ENCODE data around the gene HOATZ.

DNA sequence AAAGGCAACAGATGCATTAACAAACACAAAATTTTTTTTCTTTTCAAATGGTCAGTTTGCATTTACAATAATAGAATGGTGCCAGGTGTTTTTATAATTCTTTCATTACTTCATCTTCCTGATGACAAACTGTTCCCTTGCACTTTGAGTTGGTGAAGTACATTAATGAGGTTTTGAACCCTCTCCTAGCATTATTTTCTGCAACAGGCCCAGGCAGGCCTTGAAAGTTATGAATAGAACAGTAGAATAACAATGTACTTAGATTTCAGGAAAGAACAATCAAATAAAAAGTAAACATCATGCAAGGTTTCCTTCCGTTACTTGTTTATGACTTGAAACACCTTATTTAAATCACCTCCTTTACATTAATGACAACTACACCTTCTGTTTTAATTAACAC is 12.0 kb upstream of the HOATZ start:
- TF ChIP-seq EZH2 (IDR thresholded peaks at IDR 0.05) (no peak), POLR2A (IDR thresholded peaks at IDR 0.05; ENCODE audit: borderline replicate concordance, extremely low read depth, insufficient read depth, insufficient read length) (no peak), CBX3 (IDR thresholded peaks at IDR 0.05; ENCODE audit: low read depth) (no peak), EGR1 (IDR thresholded peaks at IDR 0.05; ENCODE audit: low read depth) (no peak), POLR2AphosphoS5 (IDR thresholded peaks at IDR 0.05; ENCODE audit: low read depth, low read length) (no peak), JUND (IDR thresholded peaks at IDR 0.05) (no peak), FOSL1 (IDR thresholded peaks at IDR 0.05; ENCODE audit: low read depth) (no peak), ZFX (IDR thresholded peaks at IDR 0.05) (no peak), YY1 (IDR thresholded peaks at IDR 0.05; ENCODE audit: extremely low read depth, insufficient replicate concordance, low read depth, low read length) (no peak), SIN3A (IDR thresholded peaks at IDR 0.05; ENCODE audit: low read depth) (no peak), SP1 (IDR thresholded peaks at IDR 0.05; ENCODE audit: low read depth) (no peak)
- TF ChIP-seq, protein P1, sequence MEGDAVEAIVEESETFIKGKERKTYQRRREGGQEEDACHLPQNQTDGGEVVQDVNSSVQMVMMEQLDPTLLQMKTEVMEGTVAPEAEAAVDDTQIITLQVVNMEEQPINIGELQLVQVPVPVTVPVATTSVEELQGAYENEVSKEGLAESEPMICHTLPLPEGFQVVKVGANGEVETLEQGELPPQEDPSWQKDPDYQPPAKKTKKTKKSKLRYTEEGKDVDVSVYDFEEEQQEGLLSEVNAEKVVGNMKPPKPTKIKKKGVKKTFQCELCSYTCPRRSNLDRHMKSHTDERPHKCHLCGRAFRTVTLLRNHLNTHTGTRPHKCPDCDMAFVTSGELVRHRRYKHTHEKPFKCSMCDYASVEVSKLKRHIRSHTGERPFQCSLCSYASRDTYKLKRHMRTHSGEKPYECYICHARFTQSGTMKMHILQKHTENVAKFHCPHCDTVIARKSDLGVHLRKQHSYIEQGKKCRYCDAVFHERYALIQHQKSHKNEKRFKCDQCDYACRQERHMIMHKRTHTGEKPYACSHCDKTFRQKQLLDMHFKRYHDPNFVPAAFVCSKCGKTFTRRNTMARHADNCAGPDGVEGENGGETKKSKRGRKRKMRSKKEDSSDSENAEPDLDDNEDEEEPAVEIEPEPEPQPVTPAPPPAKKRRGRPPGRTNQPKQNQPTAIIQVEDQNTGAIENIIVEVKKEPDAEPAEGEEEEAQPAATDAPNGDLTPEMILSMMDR (IDR thresholded peaks at IDR 0.05 in 2 of 3, conservative IDR thresholded peaks at IDR 0.05 in 1 of 3; ENCODE audit: borderline replicate concordance in 1 of 3, insufficient read depth in 1 of 3, low read depth in 2 of 3, low read length in 2 of 3): no peak
- TF ChIP-seq, protein P2, sequence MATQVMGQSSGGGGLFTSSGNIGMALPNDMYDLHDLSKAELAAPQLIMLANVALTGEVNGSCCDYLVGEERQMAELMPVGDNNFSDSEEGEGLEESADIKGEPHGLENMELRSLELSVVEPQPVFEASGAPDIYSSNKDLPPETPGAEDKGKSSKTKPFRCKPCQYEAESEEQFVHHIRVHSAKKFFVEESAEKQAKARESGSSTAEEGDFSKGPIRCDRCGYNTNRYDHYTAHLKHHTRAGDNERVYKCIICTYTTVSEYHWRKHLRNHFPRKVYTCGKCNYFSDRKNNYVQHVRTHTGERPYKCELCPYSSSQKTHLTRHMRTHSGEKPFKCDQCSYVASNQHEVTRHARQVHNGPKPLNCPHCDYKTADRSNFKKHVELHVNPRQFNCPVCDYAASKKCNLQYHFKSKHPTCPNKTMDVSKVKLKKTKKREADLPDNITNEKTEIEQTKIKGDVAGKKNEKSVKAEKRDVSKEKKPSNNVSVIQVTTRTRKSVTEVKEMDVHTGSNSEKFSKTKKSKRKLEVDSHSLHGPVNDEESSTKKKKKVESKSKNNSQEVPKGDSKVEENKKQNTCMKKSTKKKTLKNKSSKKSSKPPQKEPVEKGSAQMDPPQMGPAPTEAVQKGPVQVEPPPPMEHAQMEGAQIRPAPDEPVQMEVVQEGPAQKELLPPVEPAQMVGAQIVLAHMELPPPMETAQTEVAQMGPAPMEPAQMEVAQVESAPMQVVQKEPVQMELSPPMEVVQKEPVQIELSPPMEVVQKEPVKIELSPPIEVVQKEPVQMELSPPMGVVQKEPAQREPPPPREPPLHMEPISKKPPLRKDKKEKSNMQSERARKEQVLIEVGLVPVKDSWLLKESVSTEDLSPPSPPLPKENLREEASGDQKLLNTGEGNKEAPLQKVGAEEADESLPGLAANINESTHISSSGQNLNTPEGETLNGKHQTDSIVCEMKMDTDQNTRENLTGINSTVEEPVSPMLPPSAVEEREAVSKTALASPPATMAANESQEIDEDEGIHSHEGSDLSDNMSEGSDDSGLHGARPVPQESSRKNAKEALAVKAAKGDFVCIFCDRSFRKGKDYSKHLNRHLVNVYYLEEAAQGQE (IDR thresholded peaks at IDR 0.05; ENCODE audit: low read depth): no peak
- TF ChIP-seq, protein P3, sequence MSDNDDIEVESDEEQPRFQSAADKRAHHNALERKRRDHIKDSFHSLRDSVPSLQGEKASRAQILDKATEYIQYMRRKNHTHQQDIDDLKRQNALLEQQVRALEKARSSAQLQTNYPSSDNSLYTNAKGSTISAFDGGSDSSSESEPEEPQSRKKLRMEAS (IDR thresholded peaks at IDR 0.05): no peak
